Hepatocyte (in vitro differentiated cells): ENCODE data around the gene STOM.

Experiments
- EZH2phosphoT487 ChIP-seq: fragments of 200-600 bp; sonication (generic); IDR thresholded peaks from one replicate; pipeline ENCODE4 v1.6.1; 2018; ENCODE audit warnings: antibody characterized with exemption, mild to moderate bottlenecking, low read depth, moderate library complexity; ENCODE audit not compliant: unreplicated experiment, severe bottlenecking
- TF ChIP-seq, protein P1 (sequence below): fragments of 200-600 bp; sonication (generic); IDR thresholded peaks from 2 replicates; pipeline ENCODE4 v1.5.1; 2016; ENCODE audit warnings: antibody characterized with exemption, mild to moderate bottlenecking; ENCODE audit not compliant: poor library complexity

DNA sequence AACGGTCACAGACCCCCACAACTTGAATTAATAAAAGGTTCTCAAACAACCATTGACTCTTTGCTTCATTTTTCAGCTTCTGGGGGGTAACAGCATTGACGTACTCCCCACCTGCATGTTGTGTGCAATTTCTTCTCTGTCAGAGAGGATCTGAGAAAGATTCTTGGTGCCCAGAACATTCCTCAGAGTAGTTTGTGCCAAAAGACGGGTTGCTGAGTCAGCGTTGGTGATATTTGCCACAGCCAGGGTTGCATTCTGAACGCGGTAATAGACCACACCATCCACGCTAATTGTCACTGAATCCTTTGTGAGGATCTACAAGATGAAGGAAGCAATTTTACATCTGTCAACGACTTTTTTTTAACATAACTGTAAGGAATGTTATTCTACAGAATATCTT is 21.0 kb downstream of the STOM start:
- TF ChIP-seq EZH2phosphoT487 = no peak
- TF ChIP-seq, protein P1, sequence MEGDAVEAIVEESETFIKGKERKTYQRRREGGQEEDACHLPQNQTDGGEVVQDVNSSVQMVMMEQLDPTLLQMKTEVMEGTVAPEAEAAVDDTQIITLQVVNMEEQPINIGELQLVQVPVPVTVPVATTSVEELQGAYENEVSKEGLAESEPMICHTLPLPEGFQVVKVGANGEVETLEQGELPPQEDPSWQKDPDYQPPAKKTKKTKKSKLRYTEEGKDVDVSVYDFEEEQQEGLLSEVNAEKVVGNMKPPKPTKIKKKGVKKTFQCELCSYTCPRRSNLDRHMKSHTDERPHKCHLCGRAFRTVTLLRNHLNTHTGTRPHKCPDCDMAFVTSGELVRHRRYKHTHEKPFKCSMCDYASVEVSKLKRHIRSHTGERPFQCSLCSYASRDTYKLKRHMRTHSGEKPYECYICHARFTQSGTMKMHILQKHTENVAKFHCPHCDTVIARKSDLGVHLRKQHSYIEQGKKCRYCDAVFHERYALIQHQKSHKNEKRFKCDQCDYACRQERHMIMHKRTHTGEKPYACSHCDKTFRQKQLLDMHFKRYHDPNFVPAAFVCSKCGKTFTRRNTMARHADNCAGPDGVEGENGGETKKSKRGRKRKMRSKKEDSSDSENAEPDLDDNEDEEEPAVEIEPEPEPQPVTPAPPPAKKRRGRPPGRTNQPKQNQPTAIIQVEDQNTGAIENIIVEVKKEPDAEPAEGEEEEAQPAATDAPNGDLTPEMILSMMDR = no peak
